Fibroblast of lung (primary cell): Measurements from ENCODE around the gene CREB3.

Experiments
- CTCF ChIP-seq, 2 donors: IDR thresholded peaks in 1 of 2; conservative IDR thresholded peaks in 1 of 2; 1 replicate in 1 of 2; 2 replicates in 1 of 2; pipeline ENCODE4 v1.5.1; 2011 to 2012; ENCODE audit warnings: low read length in 2 of 2, control low read depth in 1 of 2, inconsistent platforms in 1 of 2, low read depth in 1 of 2, mild to moderate bottlenecking in 1 of 2
- EZH2 ChIP-seq: IDR thresholded peaks from 2 replicates; pipeline ENCODE4 v1.5.1; 2012; ENCODE audit warnings: low read length, control low read depth, mild to moderate bottlenecking; ENCODE audit errors: missing control alignments

- TF ChIP-seq EZH2 (no peak), CTCF (conservative IDR thresholded peaks at IDR 0.05 in 1 of 2, IDR thresholded peaks at IDR 0.05 in 1 of 2; ENCODE audit: low read depth in 1 of 2, low read length in 2 of 2) (no peak)
Observed at GRCh38 chr9:35730486-35730854, 2.0 kb upstream of the CREB3 start.
